GM19467 (cell line): ENCODE measurements around the gene MTMR12.

Experiments
- ATAC-seq: cut with Tn5 transposase; IDR thresholded peaks from one replicate; pipeline ENCODE4 v1.9.1; 2021; ENCODE audit warnings: mild to moderate bottlenecking, moderate library complexity; ENCODE audit not compliant: unreplicated experiment

MTMR12 gene

DNA sequence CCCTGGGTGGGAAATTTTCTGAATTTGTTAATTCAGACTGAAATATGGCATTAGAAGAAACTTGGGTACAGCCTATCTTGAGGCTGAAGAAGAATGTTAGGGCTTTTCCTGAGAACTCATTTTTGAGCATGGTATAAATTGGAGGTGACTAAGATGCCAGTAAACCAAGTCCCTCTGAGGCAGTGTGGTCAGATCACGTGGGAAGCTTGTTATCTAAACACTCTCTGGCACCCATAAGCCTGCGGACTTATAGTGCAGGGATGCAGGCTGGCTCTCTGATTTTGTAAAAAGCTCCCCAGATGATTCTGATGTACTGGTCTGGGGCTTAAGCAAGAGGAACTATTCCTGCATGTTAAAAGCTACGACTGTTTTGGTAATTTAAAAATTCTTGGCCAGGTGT is 34.3 kb downstream of the MTMR12 start:
- no peak for ATAC-seq

DNA sequence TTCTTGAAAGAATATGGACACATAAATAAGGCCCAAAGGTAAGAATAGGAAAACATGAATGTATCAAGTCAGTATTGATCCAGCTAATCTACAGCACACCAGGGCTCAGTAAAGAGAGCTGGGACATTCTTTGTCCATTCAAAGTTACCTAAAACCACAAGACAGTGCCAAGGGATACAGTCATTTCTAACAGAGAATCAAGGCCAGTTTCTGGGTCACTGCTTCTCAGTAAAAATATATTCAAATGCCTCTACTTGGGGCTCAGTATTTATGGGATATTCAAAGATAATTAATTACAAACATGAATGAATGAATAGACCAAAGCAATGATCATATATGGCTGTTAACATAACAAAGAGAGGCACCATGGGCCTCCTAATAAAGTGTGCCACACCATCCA is 34.9 kb downstream of the MTMR12 start:
- ATAC-seq, result no peak

DNA sequence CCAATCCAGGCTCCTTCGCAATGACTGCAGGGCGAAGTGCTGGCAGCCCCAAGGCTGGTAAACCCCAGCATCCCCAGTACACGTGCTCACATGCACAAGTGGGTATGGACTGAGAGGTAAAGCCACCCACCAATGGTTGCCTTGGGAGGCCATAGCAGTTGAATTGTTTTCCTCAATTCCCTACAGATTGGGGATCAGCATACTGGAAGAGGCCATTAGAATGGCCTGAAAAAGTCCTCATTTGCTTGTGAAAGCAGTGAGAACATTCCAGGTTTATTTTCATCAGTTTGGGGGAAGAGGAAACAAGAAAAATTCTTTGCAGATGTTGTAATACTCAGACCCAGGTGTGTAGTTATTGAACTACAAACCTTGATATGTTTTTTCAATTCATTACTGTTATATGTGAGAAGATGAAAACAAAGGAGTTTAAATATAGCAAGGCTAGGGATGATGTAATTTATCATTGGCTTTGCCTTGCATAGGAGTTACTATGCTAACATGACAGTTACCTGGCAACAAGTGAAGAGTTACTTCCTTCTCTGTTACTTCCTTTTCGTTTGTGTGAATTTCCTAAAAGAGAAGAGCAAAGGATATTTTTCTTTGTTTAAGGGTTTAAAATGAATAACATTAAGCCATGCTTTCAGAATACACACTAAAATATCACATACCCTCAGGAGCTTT is 36.4 kb downstream of the MTMR12 start:
- no peak for ATAC-seq

DNA sequence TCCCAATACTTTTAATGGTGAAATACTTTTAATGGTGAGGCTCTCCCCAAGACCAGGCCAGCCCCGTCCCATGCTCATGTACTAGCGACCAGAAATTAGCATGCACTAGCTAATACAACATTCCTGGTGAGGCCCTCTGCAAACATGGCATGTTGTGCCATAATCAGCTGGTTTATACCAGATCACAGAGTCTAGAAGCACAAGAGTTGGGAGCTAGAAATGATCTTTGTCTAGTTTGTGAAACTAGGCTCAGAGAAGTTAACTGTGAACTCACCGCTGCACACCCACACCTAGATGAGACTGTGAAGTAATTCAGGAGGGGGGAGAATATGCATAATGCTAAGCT is 37.4 kb downstream of the MTMR12 start:
- no peak for ATAC-seq

DNA sequence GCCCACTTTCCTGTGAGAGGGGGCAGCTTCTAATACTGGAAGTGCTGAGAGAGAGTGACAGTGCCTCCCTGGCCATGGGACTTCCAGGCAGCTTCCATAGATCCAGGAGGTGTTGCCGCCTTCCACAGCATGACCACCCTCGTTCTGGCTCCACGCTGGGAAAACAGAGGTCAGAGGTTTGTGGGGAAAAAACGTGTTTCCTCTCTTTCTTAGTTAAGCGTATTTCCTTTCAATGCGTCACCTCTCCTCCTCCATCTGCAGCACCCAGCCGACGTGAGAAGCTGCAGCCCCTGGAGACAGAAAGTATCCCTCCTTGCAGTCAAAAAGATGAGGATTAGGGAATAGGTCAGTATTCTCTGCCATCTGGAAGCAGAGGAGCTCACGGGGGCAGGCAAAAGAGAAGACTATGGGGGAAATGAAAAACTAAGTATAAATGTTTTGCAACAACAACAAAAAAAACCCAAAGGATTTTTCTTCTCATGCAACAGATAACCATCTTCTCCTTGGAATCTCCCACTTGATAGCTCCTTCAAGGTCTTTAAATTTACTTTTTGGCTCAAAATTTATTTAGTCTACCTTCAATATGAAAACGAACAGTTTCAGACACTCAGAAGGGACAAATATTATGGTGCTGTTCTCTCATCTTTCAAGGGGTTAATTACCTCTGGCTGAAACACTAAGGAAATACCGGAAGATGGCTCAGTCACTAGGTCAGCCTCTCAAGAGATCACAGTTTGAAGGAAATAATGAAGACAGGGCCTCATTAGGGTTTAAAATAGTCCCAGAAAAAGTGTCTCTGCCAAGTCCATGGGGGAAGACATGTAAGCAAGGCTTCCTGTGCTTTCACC is 38.0 kb downstream of the MTMR12 start:
- no peak for ATAC-seq

DNA sequence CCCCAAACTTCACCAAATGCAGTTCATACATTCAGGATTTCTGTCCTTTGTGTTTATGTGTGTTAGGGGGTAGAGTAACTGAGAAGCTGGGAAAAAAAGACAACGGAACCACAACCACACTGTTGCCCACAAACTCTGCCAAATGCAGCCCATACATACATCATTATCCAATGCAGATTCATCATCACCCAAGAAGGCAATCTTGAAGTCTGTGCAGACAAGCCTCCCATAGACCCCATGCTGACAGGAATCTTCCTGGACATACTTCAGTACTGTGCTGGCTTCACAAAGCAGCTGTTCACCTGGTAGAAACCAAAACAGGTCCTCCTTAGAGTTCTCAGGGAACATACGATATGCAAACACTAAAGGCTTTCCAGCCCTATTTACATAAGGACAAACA is 38.9 kb downstream of the MTMR12 start:
- ATAC-seq, result no peak

DNA sequence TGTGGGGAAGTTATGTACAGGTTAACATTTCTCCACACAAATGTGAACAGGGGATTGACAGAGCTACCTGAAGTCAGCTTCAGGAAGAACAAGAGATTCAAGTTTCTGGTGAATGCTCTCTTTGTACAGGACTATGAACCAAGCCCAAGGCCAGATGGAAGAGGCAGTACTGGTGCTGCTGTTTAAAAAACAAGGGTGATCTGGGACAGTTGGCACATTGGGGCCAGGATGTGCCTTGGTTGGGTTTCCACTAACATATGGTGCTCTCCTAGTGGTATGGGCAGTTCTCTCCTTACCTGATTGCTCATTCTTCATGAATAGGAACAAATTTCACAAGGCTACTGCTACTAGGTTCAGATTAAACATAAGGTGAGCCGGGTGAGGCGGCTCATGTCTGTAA is 40.0 kb downstream of the MTMR12 start:
- ATAC-seq, result no peak

DNA sequence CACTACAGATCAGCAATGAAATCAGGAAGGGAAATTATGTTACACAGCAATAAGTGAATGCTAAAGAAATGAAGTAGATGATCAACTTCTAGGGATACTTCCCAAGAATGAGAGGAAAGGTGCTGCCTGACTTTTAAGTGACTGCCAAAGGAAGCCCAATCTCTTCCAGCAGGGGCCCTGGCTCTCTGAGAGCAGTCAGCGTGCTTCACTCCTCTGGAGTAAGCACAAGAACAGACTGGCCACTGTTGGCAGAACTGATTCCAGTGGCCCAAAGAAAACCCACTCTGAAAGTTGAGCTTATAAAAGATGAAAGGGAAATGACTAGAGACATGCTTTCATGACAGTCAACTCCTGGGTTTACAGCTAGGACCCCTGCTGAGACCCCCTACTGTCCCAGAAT is 41.8 kb downstream of the MTMR12 start:
- ATAC-seq, result no peak

DNA sequence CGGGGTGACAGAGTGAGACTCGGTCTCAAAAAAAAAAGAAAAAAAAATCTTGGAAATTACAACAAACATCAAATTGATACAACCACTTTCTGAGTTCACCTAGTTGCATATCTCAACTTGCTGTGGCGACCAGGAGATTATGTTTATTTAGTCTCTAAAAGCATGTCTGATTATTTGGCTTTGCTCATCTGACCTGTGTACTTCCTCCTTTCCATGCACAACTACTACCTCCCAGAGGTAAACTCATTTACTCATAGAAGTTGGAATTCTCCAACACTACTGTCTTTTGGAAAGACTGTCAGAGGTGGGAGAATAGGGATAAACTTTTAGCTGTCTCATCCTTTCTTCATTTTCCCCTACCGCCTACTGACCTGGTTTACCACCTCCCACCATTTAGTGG is 42.6 kb downstream of the MTMR12 start:
- ATAC-seq, result no peak

DNA sequence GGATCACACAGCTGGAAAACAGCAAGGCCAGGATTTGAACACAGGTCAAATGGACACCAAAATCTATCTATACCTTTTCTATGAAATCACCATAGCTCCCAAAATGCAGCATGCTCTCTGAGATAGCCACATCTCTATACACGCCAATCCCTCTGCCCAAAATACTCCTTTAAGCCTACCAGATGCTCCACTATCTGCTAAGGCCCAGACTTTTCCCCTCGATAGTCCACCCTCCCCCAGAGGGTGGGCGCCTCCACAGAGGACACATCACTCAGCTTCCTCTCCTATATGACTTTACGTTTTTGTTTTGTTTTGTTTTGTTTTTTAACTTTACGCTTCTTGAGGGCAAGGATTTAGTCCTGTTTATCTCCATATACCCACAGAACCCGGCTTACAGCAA is 46.8 kb downstream of the MTMR12 start:
- ATAC-seq, result no peak

DNA sequence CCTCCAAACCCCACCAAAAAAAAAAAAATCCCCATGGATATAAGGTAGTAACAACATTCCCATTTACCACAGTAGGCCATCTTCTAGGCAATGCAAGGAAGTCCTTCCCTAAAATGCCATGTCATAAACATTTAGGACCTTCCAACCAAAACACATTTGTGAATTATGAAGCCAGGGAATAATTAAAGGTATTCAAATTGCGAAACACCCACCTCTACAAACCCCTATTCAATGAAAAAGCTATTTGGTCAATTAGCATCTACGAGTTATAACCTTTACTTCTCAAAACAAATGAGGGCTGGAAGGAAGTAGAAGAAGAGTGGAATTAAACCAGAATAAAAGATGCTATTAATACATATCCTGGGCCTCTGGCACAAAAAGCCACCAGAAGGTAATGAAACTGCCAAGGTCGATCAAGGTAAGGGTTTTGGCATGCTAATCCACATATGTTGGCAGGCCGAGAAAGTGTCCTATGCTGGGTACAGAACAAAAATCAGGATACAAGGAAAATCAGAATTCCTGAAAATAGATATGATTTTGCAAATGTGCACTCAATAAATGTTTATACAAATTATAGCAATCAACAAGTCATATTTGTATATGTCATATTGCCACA is 47.7 kb downstream of the MTMR12 start:
- ATAC-seq, result no peak

DNA sequence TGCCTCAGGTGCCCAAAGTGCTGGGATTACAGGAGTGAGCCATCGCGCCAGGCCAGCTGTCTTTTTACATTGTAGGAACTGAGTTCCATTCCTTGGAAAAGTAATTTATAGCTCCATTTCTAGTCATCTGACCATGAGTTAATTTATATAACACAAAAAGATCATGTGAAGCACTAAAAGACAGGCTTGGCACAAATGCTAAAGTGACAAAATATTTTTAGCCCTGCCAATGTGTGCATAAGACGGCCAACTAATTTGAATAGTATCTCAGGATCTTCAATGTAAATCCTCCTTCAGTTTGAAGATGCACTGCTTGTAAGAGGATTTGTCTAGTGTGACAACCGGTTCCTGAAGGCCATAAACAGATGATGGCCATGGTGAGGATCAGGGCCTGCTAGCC is 49.1 kb downstream of the MTMR12 start:
- no peak for ATAC-seq

DNA sequence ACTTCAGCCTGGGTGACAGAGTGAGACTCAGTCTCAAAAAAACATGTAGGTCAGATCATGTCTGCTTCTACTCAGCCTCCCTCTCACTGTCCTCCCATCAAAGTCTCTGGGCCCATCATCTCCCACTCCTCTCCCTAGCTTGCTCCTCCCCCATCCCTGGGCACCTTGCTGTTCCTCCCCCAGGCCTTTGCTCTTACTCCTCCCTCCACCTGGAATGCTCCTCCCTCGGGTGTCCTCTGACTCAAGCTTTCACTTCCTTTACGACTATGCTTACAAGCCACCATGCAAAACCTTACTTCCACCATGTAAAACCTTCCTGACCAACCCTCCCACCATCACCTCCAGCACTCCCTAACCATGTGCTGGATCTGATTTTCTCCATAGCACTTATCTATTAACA is 51.5 kb downstream of the MTMR12 start:
- ATAC-seq, result no peak

DNA sequence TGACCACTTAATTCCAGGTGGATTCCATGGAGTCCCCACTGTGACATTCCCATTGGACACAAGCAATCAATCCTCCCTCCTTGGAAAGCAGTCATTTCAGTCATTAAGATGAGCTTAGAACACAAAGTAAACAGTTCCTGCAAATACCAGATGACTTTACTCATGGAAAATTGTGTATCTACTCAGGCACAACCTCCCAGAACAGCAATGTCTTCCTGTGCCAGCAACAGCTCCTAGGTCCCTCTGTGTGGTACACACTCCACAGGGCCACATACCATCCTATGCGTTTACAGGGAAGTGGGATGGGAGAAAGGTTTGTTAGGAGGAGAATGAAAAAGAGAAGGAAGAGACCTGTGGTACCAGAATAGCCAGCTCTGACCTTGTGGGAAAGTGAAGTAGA is 53.7 kb downstream of the MTMR12 start:
- no peak for ATAC-seq

DNA sequence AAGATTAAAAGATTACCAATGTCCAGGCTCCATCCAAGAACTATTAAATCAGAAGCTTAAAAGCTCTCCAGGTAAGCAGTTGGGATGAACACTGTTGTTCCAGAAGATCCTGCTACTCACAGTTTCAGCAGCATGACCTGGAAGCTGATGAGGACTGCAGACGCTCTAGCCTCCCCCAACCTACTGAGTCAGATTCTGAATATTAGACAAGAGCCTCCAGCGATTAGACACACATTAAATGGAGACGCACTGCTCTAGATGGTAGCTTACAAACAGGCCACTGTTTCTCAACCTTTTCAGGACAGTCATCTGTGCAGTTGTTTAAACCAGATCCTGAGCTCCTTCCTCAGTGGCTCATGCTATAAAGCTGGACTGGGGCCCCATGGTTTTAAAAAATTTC is 54.3 kb downstream of the MTMR12 start:
- no peak for ATAC-seq

DNA sequence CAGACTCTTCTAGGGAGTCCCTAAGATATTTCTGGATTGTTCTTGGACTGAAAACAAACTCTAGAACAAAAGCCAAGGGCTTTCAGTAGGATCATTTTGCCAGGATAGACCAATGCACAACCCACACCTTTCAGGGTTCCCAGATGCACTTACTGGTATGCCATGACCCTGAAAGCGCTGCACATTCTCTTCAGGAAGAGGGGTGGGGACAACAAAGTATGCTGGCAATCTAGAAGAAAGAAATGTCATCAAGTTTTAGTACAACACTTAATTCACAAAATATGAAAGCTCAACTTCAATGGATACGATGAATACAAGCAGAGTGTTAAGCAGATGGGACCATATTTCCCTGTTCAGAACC is 57.2 kb downstream of the MTMR12 start:
- ATAC-seq, result no peak

DNA sequence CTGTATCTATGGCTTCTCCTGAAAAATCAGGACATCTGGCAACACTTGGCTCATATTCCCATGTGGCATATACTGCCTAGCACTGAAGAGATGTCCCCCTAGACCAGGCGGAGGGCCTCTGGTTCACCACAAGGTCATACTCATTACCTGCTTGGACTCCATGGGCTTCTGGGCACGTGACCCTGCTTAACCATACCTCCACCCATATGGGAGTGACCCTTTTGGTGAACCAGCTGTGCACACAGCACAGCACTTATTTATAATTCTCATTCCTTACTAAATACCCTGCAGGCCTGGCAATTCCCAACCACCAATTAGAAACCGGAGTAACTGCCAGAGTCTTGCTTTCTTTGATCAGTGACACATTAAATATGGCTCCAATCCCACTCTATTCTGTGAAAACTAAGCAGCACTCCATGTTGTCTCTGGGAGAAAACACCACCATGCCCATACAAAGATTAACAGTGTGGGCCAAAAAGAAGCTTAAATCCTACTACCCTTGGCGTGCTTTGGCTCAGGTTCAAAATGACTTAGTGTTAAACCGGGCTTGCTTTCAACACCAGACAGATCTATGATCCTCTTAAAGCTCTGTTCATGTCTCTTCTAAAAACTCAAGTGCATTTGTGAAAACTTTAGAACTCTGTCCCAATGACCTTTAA is 57.7 kb downstream of the MTMR12 start:
- no peak for ATAC-seq

DNA sequence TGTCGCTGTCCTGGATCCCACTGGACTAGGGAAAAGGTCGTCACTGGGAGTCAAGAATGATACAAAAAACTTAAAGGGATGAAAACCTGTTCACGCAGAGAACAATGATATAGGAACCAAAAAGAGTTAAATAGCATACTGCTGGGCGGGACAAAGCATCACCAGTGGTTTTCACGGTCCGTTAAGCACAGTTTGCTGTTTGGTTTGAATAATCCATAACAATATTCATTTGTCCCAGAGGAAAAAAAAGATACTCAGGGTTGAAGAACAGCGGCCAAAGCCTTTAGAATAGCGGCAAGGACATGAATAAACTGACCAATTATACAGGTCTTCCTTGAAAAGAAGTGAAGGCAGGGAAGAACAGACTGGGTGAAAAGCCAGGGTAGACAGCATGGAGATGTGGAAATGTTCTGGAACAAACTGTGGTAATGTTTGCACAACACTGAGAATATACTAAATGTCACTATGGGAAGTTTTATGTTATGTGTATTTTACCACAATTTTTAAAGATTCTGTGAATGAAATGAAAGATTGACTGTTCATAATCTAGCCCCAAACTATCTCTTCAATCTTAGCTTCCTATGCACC is 60.8 kb downstream of the MTMR12 start:
- no peak for ATAC-seq

DNA sequence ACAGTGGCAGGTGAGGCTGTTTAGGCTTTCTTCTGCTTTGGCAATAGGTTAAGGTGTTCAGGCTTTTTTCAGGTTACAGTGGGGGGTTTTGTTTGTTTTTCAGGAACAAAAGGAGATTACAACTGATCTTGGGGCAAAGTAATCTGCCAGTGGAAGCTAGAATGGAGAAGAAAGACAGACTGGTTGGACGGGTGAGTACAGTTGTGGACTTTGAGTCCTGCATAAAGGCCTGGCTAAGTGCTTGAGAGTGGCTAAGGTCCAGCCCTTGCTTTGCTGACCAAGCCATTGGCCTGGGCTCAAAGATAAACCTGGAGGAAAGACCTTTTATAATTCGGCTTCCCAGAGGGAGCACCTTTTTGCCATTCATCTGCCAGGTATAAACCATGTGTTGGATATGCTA is 63.1 kb downstream of the MTMR12 start:
- ATAC-seq, result no peak

DNA sequence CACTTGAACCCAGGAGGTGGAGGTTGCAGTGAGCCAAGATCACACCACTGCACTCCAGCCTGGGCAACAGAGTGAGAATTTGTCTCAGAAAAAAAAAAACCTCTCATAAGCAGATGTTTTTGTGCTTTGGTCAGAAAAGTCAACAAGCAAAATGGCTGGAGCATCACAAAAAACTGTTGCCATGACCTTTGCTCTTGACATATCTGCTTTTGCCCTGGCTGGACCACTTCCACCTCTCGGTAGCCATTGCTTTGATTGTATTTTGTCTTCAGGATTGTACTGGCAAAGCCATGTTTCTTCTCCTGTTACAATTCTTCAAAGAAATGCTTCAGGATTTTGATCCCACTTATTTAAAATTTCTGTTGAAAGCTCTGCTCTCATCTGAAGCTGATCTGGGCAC is 67.0 kb downstream of the MTMR12 start:
- no peak for ATAC-seq

DNA sequence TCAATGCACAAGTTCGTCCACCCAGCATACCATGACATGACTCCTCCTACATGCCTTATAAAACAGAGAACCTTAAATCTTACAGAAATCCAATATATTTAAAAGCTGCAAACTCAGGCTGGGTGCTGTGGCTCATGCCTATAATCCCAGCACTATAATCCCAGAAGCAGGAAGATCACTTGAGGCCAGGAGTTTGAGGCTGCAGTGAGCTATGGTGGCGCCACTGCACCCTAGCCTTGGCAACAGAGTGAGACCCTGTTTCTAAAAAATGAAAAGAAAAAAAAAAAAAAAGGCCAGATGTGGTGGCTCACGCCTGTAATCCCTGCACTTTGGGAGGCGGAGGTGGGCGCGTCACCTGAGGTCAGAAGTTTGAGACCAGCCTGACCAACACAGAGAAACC is 68.7 kb downstream of the MTMR12 start:
- no peak for ATAC-seq
